KMS-11 (cell line): ENCODE measurements around the gene CTRB2.

Experiments used
- H2AFZ ChIP-seq: fragments of 200-600 bp; sonication (generic); 2 replicates; pipeline ENCODE4 v1.6.1; 2016; ENCODE audit warnings: antibody characterized with exemption, mixed run types, low read depth
- H3K27ac ChIP-seq: fragments of 200-600 bp; sonication (generic); 2 replicates; pipeline ENCODE4 v1.6.1; 2016; ENCODE audit warnings: mild to moderate bottlenecking, mixed run types
- H3K27me3 ChIP-seq: fragments of 200-600 bp; sonication (generic); 2 replicates; pipeline ENCODE4 v1.6.1; 2017; ENCODE audit warnings: mild to moderate bottlenecking, low read depth, mixed run types, moderate library complexity; ENCODE audit not compliant: insufficient read depth
- H3K36me3 ChIP-seq: fragments of 200-600 bp; sonication (generic); 2 replicates; pipeline ENCODE4 v1.6.1; 2017; ENCODE audit warnings: mild to moderate bottlenecking, mixed run types; ENCODE audit not compliant: insufficient read depth
- H3K4me1 ChIP-seq: fragments of 200-600 bp; sonication (generic); 2 replicates; pipeline ENCODE4 v1.6.1; 2016; ENCODE audit warnings: mild to moderate bottlenecking, low read depth, mixed run types; ENCODE audit not compliant: poor library complexity, severe bottlenecking
- H3K4me2 ChIP-seq: fragments of 200-600 bp; sonication (generic); 2 replicates; pipeline ENCODE4 v1.7.0; 2016; ENCODE audit warnings: mild to moderate bottlenecking, mixed run types
- H3K4me3 ChIP-seq: fragments of 200-600 bp; sonication (generic); IDR thresholded peaks from 2 replicates; pipeline ENCODE4 v1.6.1; 2017; ENCODE audit warnings: low read depth, low read length, mixed read lengths; ENCODE audit not compliant: insufficient read depth
- H3K79me2 ChIP-seq: fragments of 200-600 bp; sonication (generic); 2 replicates; pipeline ENCODE4 v1.6.1; 2016; ENCODE audit warnings: low read depth, mixed run types; ENCODE audit not compliant: insufficient read depth
- H3K9ac ChIP-seq: fragments of 200-600 bp; sonication (generic); 2 replicates; pipeline ENCODE4 v1.6.1; 2016; ENCODE audit warnings: mild to moderate bottlenecking, mixed run types
- H4K20me1 ChIP-seq: fragments of 200-600 bp; sonication (generic); 2 replicates; pipeline ENCODE4 v1.6.1; 2016; ENCODE audit warnings: mild to moderate bottlenecking, mixed run types; ENCODE audit not compliant: insufficient read depth
- CTCF ChIP-seq: fragments of 200-600 bp; sonication (generic); conservative IDR thresholded peaks from 2 replicates; pipeline ENCODE4 v1.6.1; 2017; ENCODE audit warnings: low read depth, mild to moderate bottlenecking, antibody characterized with exemption, low read length, moderate library complexity, mixed read lengths

Gene CTRB2

GRCh38 chr16:75233611-75233938 lies 26.6 kb upstream of the CTRB2 start:
- H3K4me2 ChIP-seq: no peak overlapping the region
- no peaks in the 10 kb centered on the region for H4K20me1 ChIP-seq
- no peak overlapping the region for H3K9ac ChIP-seq
- H3K4me1 ChIP-seq: no peaks in the 10 kb centered on the region
- no peak overlapping the region for H2AFZ ChIP-seq
- H3K79me2 ChIP-seq: no peaks in the 10 kb centered on the region
- H3K27ac ChIP-seq: no peak overlapping the region
- TF ChIP-seq CTCF: no peak
- H3K4me3 ChIP-seq: no peak overlapping the region
- H3K36me3 ChIP-seq: no peaks in the 10 kb centered on the region
- H3K27me3 ChIP-seq: no peaks in the 10 kb centered on the region

DNA sequence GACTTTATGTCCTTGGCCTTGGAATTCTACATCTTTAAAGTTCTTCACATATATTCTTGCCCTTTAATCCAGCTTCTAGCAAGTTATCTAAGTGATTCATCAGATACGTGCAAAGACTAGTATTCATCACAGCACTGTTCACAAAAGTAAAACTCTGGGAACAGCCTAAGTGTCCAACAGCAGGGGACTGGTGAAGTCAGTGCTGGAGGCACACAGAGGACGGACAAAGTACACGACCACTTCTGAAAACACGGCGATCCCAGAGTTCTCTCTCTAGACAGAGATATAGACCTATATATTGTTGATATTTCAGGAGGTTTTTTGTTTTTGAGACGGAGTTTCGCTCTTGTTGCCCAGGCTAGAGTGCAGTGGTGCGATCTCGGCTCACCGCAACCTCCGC lies 24.6 kb upstream of the CTRB2 start:
- Histone ChIP-seq H3K9ac (no peak overlapping the region), H3K4me1 (no peaks in the 10 kb centered on the region), H3K36me3 (no peaks in the 10 kb centered on the region), H3K27me3 (no peaks in the 10 kb centered on the region), H3K27ac (no peak overlapping the region), H4K20me1 (no peaks in the 10 kb centered on the region), H3K4me3 (no peak overlapping the region), H3K4me2 (no peak overlapping the region), H2AFZ (no peak overlapping the region), H3K79me2 (no peaks in the 10 kb centered on the region)
- no peak for TF ChIP-seq CTCF

DNA sequence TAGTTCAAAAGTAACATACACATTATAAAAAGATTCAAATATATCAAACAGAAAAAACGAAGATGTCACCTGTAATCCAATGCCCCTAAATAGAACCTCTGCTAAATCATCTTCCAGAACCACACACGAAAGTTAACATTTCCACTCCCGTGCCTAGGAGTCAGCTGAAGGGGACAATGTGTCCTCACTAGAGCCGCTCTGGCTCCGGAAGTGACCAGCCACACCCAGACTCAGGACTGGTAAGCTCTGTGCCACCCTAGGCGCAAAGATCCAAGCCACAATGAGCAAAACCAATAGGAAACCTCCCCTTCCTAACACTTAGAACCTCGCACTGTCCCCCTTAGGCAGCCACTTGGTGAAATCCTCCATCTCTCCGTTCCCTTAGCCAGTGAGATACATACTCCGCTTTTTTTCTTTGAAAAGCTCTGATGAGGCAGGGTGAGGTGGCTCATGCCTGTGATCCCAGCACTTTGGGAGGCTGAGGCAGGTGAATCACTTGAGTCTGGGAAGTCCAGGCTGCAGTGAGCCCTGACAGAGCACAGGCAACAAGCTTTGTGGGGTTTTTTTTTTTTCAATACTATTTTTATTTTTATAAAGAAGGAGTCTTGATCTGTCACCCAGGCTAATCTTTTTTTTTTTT lies 23.6 kb upstream of the CTRB2 start:
- Histone ChIP-seq H3K36me3 (no peaks in the 10 kb centered on the region), H4K20me1 (no peaks in the 10 kb centered on the region), H3K9ac (no peak overlapping the region), H3K4me2 (no peak overlapping the region), H3K4me1 (no peaks in the 10 kb centered on the region), H3K79me2 (no peaks in the 10 kb centered on the region), H2AFZ (no peak overlapping the region), H3K27me3 (no peaks in the 10 kb centered on the region), H3K27ac (no peak overlapping the region), H3K4me3 (no peak overlapping the region)
- no peak for TF ChIP-seq CTCF

DNA sequence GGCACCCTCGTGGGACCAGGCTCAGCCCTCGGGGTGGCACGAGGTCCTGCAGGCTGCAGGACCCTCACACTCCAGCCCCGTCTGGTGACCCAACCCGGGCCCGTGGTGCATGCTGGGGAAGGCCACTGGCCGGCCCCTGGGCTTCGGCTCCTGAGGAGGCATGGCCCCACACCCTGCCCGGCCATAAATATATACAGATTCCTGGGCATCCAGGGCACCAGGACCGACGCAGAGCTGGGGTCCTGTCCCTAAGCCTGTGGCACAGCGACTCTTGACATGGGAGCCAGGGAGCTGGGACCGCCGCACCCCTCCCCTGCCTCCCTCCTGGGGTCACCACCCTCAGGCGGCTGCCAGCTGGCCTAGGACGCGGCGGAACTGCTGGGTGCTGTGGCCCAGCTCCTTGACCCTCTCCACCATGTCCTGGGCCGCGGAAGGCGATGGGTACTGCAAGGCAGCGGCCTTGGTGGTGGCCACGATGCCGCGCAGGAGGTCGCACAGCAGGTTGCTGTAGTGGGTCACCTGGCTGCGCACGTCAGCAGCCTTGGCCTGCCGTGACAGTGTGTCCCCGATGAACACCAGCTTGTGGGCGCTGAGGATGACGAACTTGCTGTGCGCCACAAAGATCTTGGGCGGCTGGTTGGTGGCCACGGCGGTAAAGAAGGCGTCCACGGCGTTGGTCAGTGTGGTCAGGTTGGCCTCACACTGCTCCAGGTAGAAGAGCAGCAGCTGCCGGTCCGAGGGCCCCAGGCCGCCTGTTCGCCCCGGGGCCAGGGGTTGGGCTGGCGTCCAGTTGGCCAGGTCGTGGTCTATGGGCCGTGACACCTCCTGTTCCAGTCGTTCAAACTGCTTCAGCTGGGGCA lies 22.4 kb upstream of the CTRB2 start:
- no peak for TF ChIP-seq CTCF
- Histone ChIP-seq H4K20me1 (no peaks in the 10 kb centered on the region), H3K36me3 (no peaks in the 10 kb centered on the region)

More for the DNA sequence above, 22.4 kb upstream of the CTRB2 start:
- H3K27ac ChIP-seq: no peak overlapping the region
- no peaks in the 10 kb centered on the region for H3K4me1 ChIP-seq
- H3K27me3 ChIP-seq: no peaks in the 10 kb centered on the region
- no peak overlapping the region for H3K9ac ChIP-seq
- no peak overlapping the region for H3K4me3 ChIP-seq
- no peaks in the 10 kb centered on the region for H3K79me2 ChIP-seq
- no peak overlapping the region for H3K4me2 ChIP-seq
- H2AFZ ChIP-seq: no peak overlapping the region
